ENCODE results near the gene CMTR2.

CMTR2 gene, protein sequence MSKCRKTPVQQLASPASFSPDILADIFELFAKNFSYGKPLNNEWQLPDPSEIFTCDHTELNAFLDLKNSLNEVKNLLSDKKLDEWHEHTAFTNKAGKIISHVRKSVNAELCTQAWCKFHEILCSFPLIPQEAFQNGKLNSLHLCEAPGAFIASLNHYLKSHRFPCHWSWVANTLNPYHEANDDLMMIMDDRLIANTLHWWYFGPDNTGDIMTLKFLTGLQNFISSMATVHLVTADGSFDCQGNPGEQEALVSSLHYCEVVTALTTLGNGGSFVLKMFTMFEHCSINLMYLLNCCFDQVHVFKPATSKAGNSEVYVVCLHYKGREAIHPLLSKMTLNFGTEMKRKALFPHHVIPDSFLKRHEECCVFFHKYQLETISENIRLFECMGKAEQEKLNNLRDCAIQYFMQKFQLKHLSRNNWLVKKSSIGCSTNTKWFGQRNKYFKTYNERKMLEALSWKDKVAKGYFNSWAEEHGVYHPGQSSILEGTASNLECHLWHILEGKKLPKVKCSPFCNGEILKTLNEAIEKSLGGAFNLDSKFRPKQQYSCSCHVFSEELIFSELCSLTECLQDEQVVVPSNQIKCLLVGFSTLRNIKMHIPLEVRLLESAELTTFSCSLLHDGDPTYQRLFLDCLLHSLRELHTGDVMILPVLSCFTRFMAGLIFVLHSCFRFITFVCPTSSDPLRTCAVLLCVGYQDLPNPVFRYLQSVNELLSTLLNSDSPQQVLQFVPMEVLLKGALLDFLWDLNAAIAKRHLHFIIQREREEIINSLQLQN

DNA sequence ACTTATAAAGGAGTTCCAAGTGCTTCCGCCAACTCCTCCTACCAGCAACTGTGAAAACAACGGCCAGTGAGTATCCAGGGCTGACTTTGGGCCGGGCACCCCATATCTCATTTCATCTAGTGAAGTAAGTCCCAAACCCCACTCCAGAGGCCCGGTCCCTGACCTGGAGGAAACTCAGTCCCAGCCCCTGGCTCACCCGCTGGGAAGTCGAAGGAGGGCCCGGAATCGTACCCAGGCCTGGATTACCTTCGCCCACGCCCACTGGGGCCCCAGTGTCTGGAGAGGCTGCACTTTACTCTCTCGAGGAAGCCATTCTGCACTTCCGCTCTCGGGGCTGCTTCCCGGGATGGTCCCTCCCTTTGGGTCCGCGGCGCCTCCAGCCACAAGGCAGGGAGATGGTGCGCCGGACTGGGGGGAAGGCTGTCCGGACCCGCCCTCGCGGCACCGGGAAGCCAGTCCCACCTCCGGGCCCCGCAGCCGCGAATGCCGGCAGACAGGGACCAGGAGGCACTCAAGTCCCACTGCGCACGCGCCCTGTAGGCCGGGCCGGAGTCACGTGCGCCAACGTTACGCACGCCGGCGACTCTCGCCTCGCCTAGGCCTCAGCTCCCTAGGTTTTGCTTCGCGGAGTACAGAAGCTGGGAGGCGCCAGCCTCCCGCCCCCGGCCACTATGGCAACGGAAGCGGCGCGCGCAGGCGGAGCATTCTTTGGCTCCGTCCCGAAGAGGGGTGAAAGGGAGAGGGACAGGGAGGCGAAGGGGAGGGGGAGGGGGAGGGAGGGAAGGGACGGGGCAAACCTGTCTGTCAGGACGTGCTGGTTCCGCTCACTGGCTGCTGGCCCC is at the start of gene CMTR2:
CMTR2 (minus strand) TSS at position 513 of the 842 bp plus-strand sequence. CDS start 3,482 bp downstream, outside the sequence.
- ChIA-PET POLR2A (no interaction called here), CTCF (interaction anchor here (1.0 to 2.3 kb wide), 3 partner anchors 13 to 23 kb away, joined by 6 to 16 read pairs (median 6); no protein-coding TSS in a partner anchor)
- TF ChIP-seq, protein P1, sequence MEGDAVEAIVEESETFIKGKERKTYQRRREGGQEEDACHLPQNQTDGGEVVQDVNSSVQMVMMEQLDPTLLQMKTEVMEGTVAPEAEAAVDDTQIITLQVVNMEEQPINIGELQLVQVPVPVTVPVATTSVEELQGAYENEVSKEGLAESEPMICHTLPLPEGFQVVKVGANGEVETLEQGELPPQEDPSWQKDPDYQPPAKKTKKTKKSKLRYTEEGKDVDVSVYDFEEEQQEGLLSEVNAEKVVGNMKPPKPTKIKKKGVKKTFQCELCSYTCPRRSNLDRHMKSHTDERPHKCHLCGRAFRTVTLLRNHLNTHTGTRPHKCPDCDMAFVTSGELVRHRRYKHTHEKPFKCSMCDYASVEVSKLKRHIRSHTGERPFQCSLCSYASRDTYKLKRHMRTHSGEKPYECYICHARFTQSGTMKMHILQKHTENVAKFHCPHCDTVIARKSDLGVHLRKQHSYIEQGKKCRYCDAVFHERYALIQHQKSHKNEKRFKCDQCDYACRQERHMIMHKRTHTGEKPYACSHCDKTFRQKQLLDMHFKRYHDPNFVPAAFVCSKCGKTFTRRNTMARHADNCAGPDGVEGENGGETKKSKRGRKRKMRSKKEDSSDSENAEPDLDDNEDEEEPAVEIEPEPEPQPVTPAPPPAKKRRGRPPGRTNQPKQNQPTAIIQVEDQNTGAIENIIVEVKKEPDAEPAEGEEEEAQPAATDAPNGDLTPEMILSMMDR (IDR thresholded peaks at IDR 0.05; ENCODE audit: control extremely low read depth, extremely low read depth, low read depth, missing control alignments): no peak
- DNase-seq (ENCODE audit: extremely low spot score): peak; percentile 96

DNA sequence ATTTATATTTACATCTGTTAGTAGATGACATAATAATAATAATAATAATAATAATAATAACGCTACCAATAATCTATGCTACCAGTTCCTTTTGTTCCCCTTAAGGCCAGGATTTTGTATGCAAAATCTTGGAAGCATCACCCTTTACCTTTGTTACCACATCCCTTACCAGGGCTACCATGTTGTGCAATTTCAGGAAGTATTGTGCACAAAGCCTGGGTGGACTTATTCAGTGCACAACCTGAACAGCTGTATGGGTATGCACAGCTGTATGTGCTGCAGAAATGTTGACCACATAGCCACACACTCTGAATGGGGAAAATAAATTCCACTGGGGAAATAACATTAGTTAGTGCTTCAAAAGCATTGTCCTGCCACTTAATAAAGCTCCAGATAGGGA is 49.4 kb upstream of the CMTR2 start:
- no peak for DNase-seq (ENCODE audit: extremely low spot score)
- TF ChIP-seq, protein P1 (IDR thresholded peaks at IDR 0.05; ENCODE audit: control extremely low read depth, extremely low read depth, low read depth, missing control alignments): no peak
- ChIA-PET CTCF (interaction anchor here (1.3 to 3.8 kb wide), 2 partner anchors 9 to 27 kb away, joined by 3 to 16 read pairs; no protein-coding TSS in a partner anchor), POLR2A (no interaction called here)

DNA sequence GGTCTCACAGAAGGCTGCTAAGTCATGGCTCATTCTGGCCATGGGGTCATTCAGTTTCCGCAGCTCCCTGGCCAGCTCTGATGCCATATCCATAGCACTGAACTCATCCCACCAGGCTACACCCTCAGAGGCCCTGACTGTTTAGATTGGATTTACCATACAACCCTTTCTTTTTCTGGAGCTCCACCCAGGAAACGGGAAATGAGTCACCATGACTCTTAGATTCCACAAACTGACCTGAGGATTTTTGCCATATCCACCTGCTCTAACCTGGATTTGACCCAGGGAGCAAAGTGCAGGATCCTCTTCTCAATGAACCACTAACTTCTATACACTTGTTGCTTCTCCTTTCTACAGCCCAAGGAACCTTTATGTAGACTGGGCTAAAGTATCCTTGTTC is 49.0 kb upstream of the CMTR2 start:
- CTCF ChIA-PET: interaction anchor here (1.1 to 3.8 kb wide), 3 partner anchors 10 to 27 kb away, joined by 3 to 16 read pairs (median 3); no protein-coding TSS in a partner anchor
- no peak for DNase-seq (ENCODE audit: extremely low spot score)

DNA sequence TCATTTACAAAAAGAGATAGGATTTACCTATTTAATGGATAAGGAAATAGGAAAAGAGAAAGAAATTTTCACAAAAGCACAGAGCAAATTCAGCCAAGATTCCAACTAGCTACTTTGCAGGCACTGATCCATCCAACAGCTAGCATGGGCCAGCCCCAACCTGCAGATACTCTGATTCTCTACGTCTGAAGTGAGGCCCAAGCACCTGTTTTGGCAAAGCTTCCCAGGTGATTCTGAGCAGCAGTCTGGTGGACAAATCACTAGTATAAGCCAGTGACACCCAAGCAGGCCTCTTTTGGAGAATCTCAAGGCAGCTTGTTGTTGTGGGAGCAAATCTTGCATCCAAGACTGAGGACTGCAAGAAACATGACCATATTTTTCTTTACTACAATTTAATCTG is 48.4 kb upstream of the CMTR2 start:
- TF ChIP-seq, protein P1 (IDR thresholded peaks at IDR 0.05; ENCODE audit: control extremely low read depth, extremely low read depth, low read depth, missing control alignments): no peak
- POLR2A ChIA-PET: no interaction called here
- CTCF ChIA-PET: interaction anchor here (0.9 to 1.1 kb wide), 4 partner anchors 9 to 25 kb away, joined by 3 read pairs; no protein-coding TSS in a partner anchor
- DNase-seq (ENCODE audit: extremely low spot score): no peak

More for the DNA sequence above, 49.0 kb upstream of the CMTR2 start:
- POLR2A ChIA-PET: no interaction called here
- TF ChIP-seq, protein P1 (IDR thresholded peaks at IDR 0.05; ENCODE audit: control extremely low read depth, extremely low read depth, low read depth, missing control alignments): no peak

DNA sequence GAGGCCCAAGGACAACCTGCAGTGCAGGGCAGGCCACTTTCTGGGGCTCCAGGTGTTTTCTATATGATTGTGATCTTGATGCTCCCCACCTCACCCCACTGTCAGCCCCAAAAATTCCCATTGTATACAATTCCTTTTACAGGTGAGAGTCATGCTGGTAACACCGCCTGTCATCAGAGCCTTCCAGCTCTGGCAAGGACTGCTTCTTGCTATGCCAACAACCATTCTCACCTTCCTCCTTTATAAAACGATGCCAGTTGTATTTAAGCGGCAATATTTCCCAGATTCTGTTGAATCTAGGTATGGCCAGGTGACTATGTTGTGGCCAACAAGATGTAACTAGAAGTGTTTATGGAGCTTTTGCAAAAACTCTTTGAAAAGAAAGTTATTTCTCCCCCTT is 38.9 kb upstream of the CMTR2 start:
- TF ChIP-seq, protein P1 (IDR thresholded peaks at IDR 0.05; ENCODE audit: control extremely low read depth, extremely low read depth, low read depth, missing control alignments): no peak
- no peak for DNase-seq (ENCODE audit: extremely low spot score)
- ChIA-PET POLR2A (no interaction called here), CTCF (interaction anchor here (1.0 to 2.2 kb wide), 4 partner anchors 9 to 283 kb away, joined by 3 to 14 read pairs (median 3); no protein-coding TSS in a partner anchor)
